ENCODE data around the gene MMP7. TPM values are rescaled to one million over a fixed set of nuclear protein-coding genes. Genes with fewer than 3 reads are reported as not detected.

Gene MMP7
- total RNA-seq, 1 donor from 2014 or later = not detected

DNA sequence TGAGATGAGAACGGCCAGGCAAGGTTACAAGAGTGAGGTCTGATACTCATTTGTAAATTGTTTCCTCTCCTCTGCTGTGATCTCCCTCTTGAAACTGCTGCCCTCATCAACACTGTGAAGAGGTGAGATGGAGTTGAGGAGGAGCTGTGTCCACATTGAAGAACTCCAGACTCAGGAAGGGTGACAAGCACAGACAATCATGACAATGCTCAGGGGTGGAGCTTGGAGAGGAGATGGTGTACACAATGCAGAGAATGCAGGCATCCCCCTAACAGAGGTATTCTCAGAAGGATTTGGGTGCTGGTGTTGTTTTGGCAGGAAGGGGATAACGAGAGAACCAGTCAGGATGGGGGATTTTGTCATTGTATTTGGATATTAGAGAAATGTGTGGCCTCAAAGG lies 21.5 kb upstream of the MMP7 start:
- H3K27ac ChIP-seq = no peak overlapping the region
- intact Hi-C loops (cut with DNase I) = no loop called here
- TF ChIP-seq, protein P1, sequence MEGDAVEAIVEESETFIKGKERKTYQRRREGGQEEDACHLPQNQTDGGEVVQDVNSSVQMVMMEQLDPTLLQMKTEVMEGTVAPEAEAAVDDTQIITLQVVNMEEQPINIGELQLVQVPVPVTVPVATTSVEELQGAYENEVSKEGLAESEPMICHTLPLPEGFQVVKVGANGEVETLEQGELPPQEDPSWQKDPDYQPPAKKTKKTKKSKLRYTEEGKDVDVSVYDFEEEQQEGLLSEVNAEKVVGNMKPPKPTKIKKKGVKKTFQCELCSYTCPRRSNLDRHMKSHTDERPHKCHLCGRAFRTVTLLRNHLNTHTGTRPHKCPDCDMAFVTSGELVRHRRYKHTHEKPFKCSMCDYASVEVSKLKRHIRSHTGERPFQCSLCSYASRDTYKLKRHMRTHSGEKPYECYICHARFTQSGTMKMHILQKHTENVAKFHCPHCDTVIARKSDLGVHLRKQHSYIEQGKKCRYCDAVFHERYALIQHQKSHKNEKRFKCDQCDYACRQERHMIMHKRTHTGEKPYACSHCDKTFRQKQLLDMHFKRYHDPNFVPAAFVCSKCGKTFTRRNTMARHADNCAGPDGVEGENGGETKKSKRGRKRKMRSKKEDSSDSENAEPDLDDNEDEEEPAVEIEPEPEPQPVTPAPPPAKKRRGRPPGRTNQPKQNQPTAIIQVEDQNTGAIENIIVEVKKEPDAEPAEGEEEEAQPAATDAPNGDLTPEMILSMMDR (IDR thresholded peaks at IDR 0.05) = no peak
- no peaks in the 10 kb centered on the region for H3K36me3 ChIP-seq
- H3K9me3 ChIP-seq = no peaks in the 10 kb centered on the region
- no peaks in the 10 kb centered on the region for H3K4me1 ChIP-seq
- no peaks in the 10 kb centered on the region for H3K27me3 ChIP-seq
- no peak overlapping the region for H3K4me3 ChIP-seq
- no peak for DNase-seq (ENCODE audit: low spot score in 2 of 2)

DNA sequence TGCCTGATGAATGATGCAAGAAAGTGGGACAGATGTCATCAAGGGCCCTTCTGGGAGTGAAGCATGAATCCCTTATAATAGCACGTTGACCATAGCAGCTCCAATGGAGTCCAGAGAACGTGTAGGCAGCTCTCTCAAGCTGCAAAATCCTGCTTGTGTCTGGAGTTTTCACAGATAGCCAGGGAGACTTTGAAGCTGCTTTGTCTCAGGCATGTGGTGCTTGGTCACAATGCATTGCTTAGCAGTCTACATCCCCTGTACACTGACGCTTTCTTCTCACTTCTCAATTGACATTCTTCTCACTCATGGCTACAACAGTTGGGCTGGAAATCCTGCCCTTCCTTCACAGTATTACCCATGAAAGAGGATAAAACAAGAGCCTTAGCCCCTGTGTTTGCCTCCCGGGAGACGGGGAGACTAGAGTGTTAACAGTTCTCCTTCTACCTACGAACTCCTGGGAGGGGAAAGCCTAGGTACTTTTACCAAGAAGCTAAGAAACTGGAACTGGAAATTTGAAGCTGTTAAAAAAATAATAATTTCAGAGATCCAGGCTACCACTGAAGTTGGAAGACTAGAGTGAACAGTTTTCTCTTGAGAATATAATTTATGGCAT lies 20.7 kb upstream of the MMP7 start:
- Histone ChIP-seq H3K9me3 (no peaks in the 10 kb centered on the region), H3K27ac (no peak overlapping the region), H3K27me3 (no peaks in the 10 kb centered on the region), H3K36me3 (no peaks in the 10 kb centered on the region), H3K4me3 (no peak overlapping the region), H3K4me1 (no peaks in the 10 kb centered on the region)
- no peak for DNase-seq (ENCODE audit: low spot score in 2 of 2)
- TF ChIP-seq, protein P1 (IDR thresholded peaks at IDR 0.05) = no peak
- intact Hi-C loops (cut with DNase I) = no loop called here

DNA sequence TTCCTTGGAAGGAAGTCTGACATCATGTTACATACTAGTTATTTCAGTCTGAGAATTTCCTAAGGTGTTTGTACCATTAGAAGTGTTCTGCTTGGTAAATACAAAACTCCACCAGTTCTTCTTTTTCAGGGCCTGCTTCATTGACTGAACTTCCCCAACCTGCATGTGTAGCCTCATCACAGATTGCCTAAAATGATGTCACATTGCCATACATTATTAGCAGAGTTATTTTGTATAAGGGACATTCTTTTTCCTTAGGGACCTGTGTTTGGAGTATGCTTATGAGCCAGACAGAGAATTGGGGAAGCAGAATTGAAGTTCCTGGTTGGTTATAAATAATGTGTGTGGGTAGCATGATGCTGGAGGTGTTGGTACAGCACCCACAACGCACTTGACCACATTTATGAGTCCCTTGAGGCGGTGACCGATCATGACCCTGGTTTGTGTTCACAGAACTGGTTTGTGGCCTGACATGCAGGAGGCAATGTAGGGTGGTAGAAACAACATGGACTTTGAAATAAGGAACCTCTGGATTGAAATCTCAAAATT lies 16.4 kb upstream of the MMP7 start:
- Histone ChIP-seq H3K9me3 (no peaks in the 10 kb centered on the region), H3K27ac (no peak overlapping the region), H3K4me3 (no peak overlapping the region), H3K36me3 (no peaks in the 10 kb centered on the region), H3K4me1 (no peaks in the 10 kb centered on the region), H3K27me3 (no peaks in the 10 kb centered on the region)
- TF ChIP-seq, protein P1 (IDR thresholded peaks at IDR 0.05) = no peak
- DNase-seq (ENCODE audit: low spot score in 2 of 2) = no peak
- intact Hi-C loops (cut with DNase I) = no loop called here

DNA sequence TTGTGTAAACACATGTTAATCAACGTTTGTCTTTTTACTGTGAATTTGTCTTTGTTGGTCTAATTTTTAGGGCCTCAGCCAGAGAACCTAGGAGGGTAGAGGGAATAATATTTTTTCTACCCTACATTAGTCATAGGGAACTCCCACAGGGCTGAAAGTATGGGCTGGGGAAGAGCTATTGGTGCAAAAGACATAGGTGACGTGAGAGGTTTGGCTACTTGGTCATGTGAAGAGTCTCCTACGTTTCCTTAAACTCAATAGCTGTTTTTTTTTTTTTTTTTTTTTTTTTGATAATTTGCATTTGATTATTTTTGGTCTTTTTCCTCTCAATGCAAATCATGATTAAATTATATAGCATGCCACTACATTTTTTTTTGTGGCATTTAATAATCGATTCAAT lies 15.9 kb upstream of the MMP7 start:
- intact Hi-C loops (cut with DNase I) = no loop called here
- no peaks in the 10 kb centered on the region for H3K27me3 ChIP-seq
- no peak overlapping the region for H3K4me3 ChIP-seq

DNA sequence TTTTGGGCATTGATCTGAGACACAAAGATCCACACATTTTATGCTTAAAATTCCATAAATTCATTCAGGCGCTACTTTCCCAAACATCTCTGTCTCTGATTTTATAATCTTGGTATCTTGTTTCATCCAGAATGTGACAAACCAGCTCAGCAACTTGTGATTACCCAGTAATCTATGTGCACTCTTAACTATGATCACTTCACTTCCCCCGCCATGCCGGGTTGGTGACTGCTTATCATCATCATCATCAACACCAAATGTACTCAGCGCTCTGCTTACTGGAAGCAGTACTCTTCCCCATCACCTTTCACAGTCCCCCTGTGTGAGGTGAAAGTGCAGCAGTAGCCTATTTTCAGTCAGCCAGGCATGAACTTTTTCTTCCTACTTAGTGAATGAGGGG lies 15.2 kb upstream of the MMP7 start:
- intact Hi-C loops (cut with DNase I) = no loop called here
- Histone ChIP-seq H3K27ac (no peak overlapping the region), H3K27me3 (no peaks in the 10 kb centered on the region), H3K9me3 (no peaks in the 10 kb centered on the region), H3K4me1 (no peaks in the 10 kb centered on the region), H3K36me3 (no peaks in the 10 kb centered on the region), H3K4me3 (no peak overlapping the region)
- TF ChIP-seq, protein P1 (IDR thresholded peaks at IDR 0.05) = no peak
- no peak for DNase-seq (ENCODE audit: low spot score in 2 of 2)

More for the DNA sequence above, 15.9 kb upstream of the MMP7 start:
- DNase-seq (ENCODE audit: low spot score in 2 of 2) = no peak
- H3K27ac ChIP-seq = no peak overlapping the region
- no peaks in the 10 kb centered on the region for H3K9me3 ChIP-seq
- H3K4me1 ChIP-seq = no peaks in the 10 kb centered on the region
- no peaks in the 10 kb centered on the region for H3K36me3 ChIP-seq
- TF ChIP-seq, protein P1 (IDR thresholded peaks at IDR 0.05) = no peak
